Eye (tissue), 1 donor: ENCODE measurements around the gene L3MBTL4.

Source experiments
- DNase-seq: peaks from one replicate; pipeline ENCODE4 v3.0.0-alpha.2; 2015

L3MBTL4 gene

GRCh38 chr18:6021306-6022073, 393.2 kb downstream of the L3MBTL4 start:
- DNase-seq: no peak

- DNase-seq: no peak
These were observed 396.0 kb downstream of the L3MBTL4 start for GRCh38 chr18:6018671-6019070.

GRCh38 chr18:6017171-6017570, 397.5 kb downstream of the L3MBTL4 start:
- DNase-seq: no peak

GRCh38 chr18:6015364-6015763, 399.3 kb downstream of the L3MBTL4 start:
- no peak for DNase-seq

GRCh38 chr18:6013171-6013810, 401.4 kb downstream of the L3MBTL4 start:
- DNase-seq: no peak

- DNase-seq: no peak
These were observed 403.8 kb downstream of the L3MBTL4 start for GRCh38 chr18:6010921-6011320.

- DNase-seq: no peak
These were observed 404.4 kb downstream of the L3MBTL4 start for GRCh38 chr18:6010284-6010683.

GRCh38 chr18:6009756-6010155, 405.0 kb downstream of the L3MBTL4 start:
- no peak for DNase-seq

- no peak for DNase-seq
These were observed 410.0 kb downstream of the L3MBTL4 start for GRCh38 chr18:6004683-6005082.

- DNase-seq: no peak
These were observed 410.6 kb downstream of the L3MBTL4 start for GRCh38 chr18:6004119-6004518.

GRCh38 chr18:6001867-6002266, 412.8 kb downstream of the L3MBTL4 start:
- no peak for DNase-seq

- DNase-seq: no peak
These were observed 415.8 kb downstream of the L3MBTL4 start for GRCh38 chr18:5998907-5999306.

- DNase-seq: no peak
These were observed 416.4 kb downstream of the L3MBTL4 start for GRCh38 chr18:5998166-5998881.

- DNase-seq: no peak
These were observed 417.4 kb downstream of the L3MBTL4 start for GRCh38 chr18:5997361-5997760.

GRCh38 chr18:5995626-5996025, 419.1 kb downstream of the L3MBTL4 start:
- DNase-seq: no peak

GRCh38 chr18:5993938-5994337, 420.8 kb downstream of the L3MBTL4 start:
- DNase-seq: no peak

GRCh38 chr18:5992381-5992780, 422.3 kb downstream of the L3MBTL4 start:
- no peak for DNase-seq

GRCh38 chr18:5987249-5987648, 427.5 kb downstream of the L3MBTL4 start:
- no peak for DNase-seq

GRCh38 chr18:5986257-5986931, 428.3 kb downstream of the L3MBTL4 start:
- DNase-seq: no peak

- no peak for DNase-seq
These were observed 430.5 kb downstream of the L3MBTL4 start for GRCh38 chr18:5984245-5984644.

- no peak for DNase-seq
These were observed 431.2 kb downstream of the L3MBTL4 start for GRCh38 chr18:5983488-5983887.

- no peak for DNase-seq
These were observed 432.4 kb downstream of the L3MBTL4 start for GRCh38 chr18:5982332-5982731.

GRCh38 chr18:5980721-5981120, 434.0 kb downstream of the L3MBTL4 start:
- DNase-seq: no peak
